IMR-90 (cell line): ENCODE data around the gene USPL1.
"Not testable (repeated sequence)": the region's sequence is repeated elsewhere in the genome, so short reads cannot be mapped to it uniquely, and the experiment has no call there.

Source experiments
- BHLHE40 ChIP-seq: fragments of 150-350 bp; IDR thresholded peaks from 2 replicates; pipeline ENCODE4 v1.6.1; 2016; ENCODE audit warnings: mild to moderate bottlenecking, low read depth, low read length
- CEBPB ChIP-seq: IDR thresholded peaks from 2 replicates; pipeline ENCODE4 v1.6.1; 2012; ENCODE audit warnings: low read depth, low read length, improper control_type of control experiment
- CHD1 ChIP-seq: IDR thresholded peaks from 2 replicates; pipeline ENCODE4 v1.6.1; 2012; ENCODE audit warnings: low read depth, low read length, improper control_type of control experiment
- CTCF ChIP-seq: conservative IDR thresholded peaks from 2 replicates; pipeline ENCODE4 v1.5.1; 2012; ENCODE audit warnings: mild to moderate bottlenecking, low read depth, low read length, improper control_type of control experiment
- ELK1 ChIP-seq: fragments of 150-350 bp; IDR thresholded peaks from 2 replicates; pipeline ENCODE4 v1.6.1; 2016; ENCODE audit warnings: low read depth, mild to moderate bottlenecking, low read length, moderate library complexity, borderline replicate concordance
- MAZ ChIP-seq: IDR thresholded peaks from 2 replicates; pipeline ENCODE4 v1.6.1; 2012; ENCODE audit warnings: low read depth, mild to moderate bottlenecking, low read length, improper control_type of control experiment, moderate library complexity, borderline replicate concordance
- POLR2A ChIP-seq: IDR thresholded peaks from 2 replicates; pipeline ENCODE4 v1.6.1; 2012; ENCODE audit warnings: mild to moderate bottlenecking, low read depth, low read length
- RAD21 ChIP-seq: IDR thresholded peaks from 2 replicates; pipeline ENCODE4 v1.6.1; 2012; ENCODE audit warnings: low read length, improper control_type of control experiment
- RCOR1 ChIP-seq: IDR thresholded peaks from 2 replicates; pipeline ENCODE4 v1.6.1; 2012; ENCODE audit warnings: mild to moderate bottlenecking, low read length, improper control_type of control experiment; ENCODE audit not compliant: insufficient replicate concordance
- USF2 ChIP-seq: fragments of 150-350 bp; IDR thresholded peaks from 2 replicates; pipeline ENCODE4 v1.6.1; 2017; ENCODE audit warnings: mild to moderate bottlenecking, antibody characterized with exemption, low read length, low read depth

DNA sequence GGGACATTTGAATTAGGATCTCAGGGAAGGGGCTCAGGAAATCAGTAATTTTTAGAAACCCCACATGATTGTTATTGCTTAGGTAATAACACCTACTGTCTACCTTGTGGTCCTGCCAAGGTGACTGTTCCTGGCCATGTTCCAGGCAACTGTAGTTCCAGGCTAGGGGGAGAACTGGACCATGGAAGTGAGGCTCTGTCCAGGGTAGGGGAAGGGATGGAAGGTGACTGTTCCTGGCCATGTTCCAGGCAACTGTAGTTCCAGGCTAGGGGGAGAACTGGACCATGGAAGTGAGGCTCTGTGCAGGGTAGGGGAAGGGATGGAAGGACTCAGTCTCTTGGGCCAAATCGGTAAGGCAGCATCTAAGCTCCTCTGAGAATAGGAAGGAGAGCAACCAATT lies 23.5 kb downstream of the USPL1 start:
- not testable (repeated sequence) for TF ChIP-seq RAD21, USF2, CTCF, ELK1, POLR2A, BHLHE40, MAZ, RCOR1, CHD1, CEBPB
